K562 (cell line): ENCODE measurements around the gene TSSK2. TPM values are rescaled to one million over a fixed set of nuclear protein-coding genes. Genes with fewer than 3 reads are reported as not detected.

Source experiments
- ATAC-seq: fragments of 200-7000 bp; cut with Tn5 transposase; 3 replicates; pipeline ENCODE4 v1.9.1; 2020; ENCODE audit warnings: moderate library complexity
- BruUV-seq: library from RNA; stranded (reverse); fragments of 400-500 nt; replicated peaks from 2 replicates; lab custom pipeline; 2021; lab: Mats Ljungman, UMichigan
- CTCF ChIA-PET: fragments of 300-600 bp; formaldehyde crosslinking; extraction: SDS; loops from one replicate; lab custom pipeline; 2021; ENCODE audit warnings: low intra/inter-chr PET ratio; lab: Yijun Ruan, JAX
- POLR2A ChIA-PET: fragments of 300-600, 350-650 bp; sonication (Branson Sonifier 250); formaldehyde crosslinking; extraction: SDS; loops from one replicate; lab custom pipeline; 2021; ENCODE audit warnings: antibody characterized with exemption, inconsistent platforms; lab: Yijun Ruan, JAX
- DNase-seq, 4 experiments: peaks; one replicate each; pipeline versions ENCODE4 v3.0.0 to v3.0.0-alpha.2; 2011 to 2018; ENCODE audit warnings: low spot score in 3 of 4, mixed read lengths in 3 of 4; ENCODE audit errors: extremely low read depth in 1 of 4
- FAIRE-seq: peaks from 2 replicates; lab custom pipeline; 2011; peaks lifted over from hg19 to GRCh38; lab: Jason Lieb, UNC
- H2AFZ ChIP-seq: 2 replicates; pipeline ENCODE4 v1.6.0; 2011; ENCODE audit warnings: low read depth, low read length, control low read depth, inconsistent platforms
- H3K27ac ChIP-seq: fragments of 200-600 bp; 3 replicates; pipeline ENCODE4 v1.8.0; 2011; ENCODE audit warnings: low read depth, mild to moderate bottlenecking, control low read depth, inconsistent platforms, low read length, moderate library complexity, mixed read lengths; ENCODE audit errors: extremely low read depth
- H3K27me3 ChIP-seq, 2 experiments: fragments of 300-600 bp in 1 of 2; 2 replicates in 1 of 2; 3 replicates in 1 of 2; pipeline versions ENCODE4 v1.6.0 to v1.8.0; 2011; ENCODE audit warnings: inconsistent platforms in 2 of 2, low read length in 2 of 2, mild to moderate bottlenecking in 1 of 2, mixed read lengths in 1 of 2, moderate library complexity in 1 of 2; ENCODE audit not compliant: control insufficient read depth in 2 of 2, insufficient read depth in 2 of 2
- H3K36me3 ChIP-seq: fragments of 300-600 bp; 3 replicates; pipeline ENCODE4 v1.8.0; 2011; ENCODE audit warnings: mild to moderate bottlenecking, low read length, inconsistent platforms; ENCODE audit not compliant: control insufficient read depth, insufficient read depth
- H3K4me1 ChIP-seq, 2 experiments: fragments of 200-600 bp in 1 of 2; replicated peaks in 1 of 2; 2 replicates in 1 of 2; 3 replicates in 1 of 2; pipeline versions ENCODE4 v1.5.1 to v1.8.0; 2011; ENCODE audit warnings: inconsistent platforms in 2 of 2, low read length in 2 of 2, mild to moderate bottlenecking in 1 of 2, mixed read lengths in 1 of 2, moderate library complexity in 1 of 2; ENCODE audit not compliant: control insufficient read depth in 2 of 2, insufficient read depth in 2 of 2
- H3K4me2 ChIP-seq: 2 replicates; pipeline ENCODE4 v1.6.1; 2011; ENCODE audit warnings: low read length, control low read depth, inconsistent platforms, mixed read lengths; ENCODE audit not compliant: insufficient read depth
- H3K4me3 ChIP-seq: fragments of 200-600 bp; sonication (generic), shearing (Covaris generic); 2 replicates; pipeline ENCODE4 v1.5.1; 2016; ENCODE audit warnings: control low read depth, inconsistent platforms
- H3K79me2 ChIP-seq: fragments of 200-600 bp; 3 replicates; pipeline ENCODE4 v1.8.0; 2011; ENCODE audit warnings: low read length, inconsistent platforms; ENCODE audit not compliant: control insufficient read depth, insufficient read depth
- H3K9ac ChIP-seq, 2 experiments: 2 replicates each; pipeline versions ENCODE4 v1.6.0 to v1.6.1; 2011; ENCODE audit warnings: low read depth in 2 of 2, low read length in 2 of 2, control low read depth in 1 of 2, inconsistent platforms in 1 of 2, mild to moderate bottlenecking in 1 of 2, mixed read lengths in 1 of 2; ENCODE audit not compliant: insufficient read depth in 1 of 2
- H3K9me1 ChIP-seq: one replicate; pipeline ENCODE4 v1.6.0; 2011; ENCODE audit warnings: inconsistent platforms, mild to moderate bottlenecking, low read length, moderate library complexity; ENCODE audit not compliant: control insufficient read depth, insufficient read depth
- H3K9me3 ChIP-seq: replicated peaks from 2 replicates; pipeline ENCODE4 v1.5.1; 2011; ENCODE audit warnings: low read depth, low read length, inconsistent platforms; ENCODE audit not compliant: control insufficient read depth, insufficient read depth
- H4K20me1 ChIP-seq: replicated peaks from 2 replicates; pipeline ENCODE4 v1.6.1; 2011; ENCODE audit warnings: low read length, inconsistent platforms, mixed read lengths; ENCODE audit not compliant: control insufficient read depth, insufficient read depth
- BCL6 ChIP-seq: fragments of 250-450 bp; sonication (Bioruptor Pico); IDR thresholded peaks from 2 replicates; pipeline ENCODE4 v1.4.0; 2020
- FIP1L1 ChIP-seq: fragments of 200-400 bp; formaldehyde crosslinking; IDR thresholded peaks from 2 replicates; pipeline ENCODE4 v1.6.1; 2018; ENCODE audit warnings: mild to moderate bottlenecking, low read depth, low read length; ENCODE audit not compliant: poor library complexity, severe bottlenecking
- GATAD2A ChIP-seq: fragments of 450-650 bp; IDR thresholded peaks from 2 replicates; pipeline ENCODE4 v1.6.1; 2017
- HDAC6 ChIP-seq: IDR thresholded peaks from 2 replicates; pipeline ENCODE4 v1.6.1; 2012; ENCODE audit warnings: low read depth, mild to moderate bottlenecking, control low read depth, inconsistent platforms, low read length, moderate library complexity
- HMG20B ChIP-seq: fragments of 250-450 bp; sonication (Bioruptor Pico); IDR thresholded peaks from 2 replicates; pipeline ENCODE4 v1.5.0; 2021; ENCODE audit warnings: mild to moderate bottlenecking
- RBM14 ChIP-seq: fragments of 200-400 bp; formaldehyde crosslinking; IDR thresholded peaks from 2 replicates; pipeline ENCODE4 v1.6.1; 2018; ENCODE audit warnings: low read depth, mild to moderate bottlenecking, low read length, moderate library complexity, borderline replicate concordance; ENCODE audit not compliant: insufficient read depth
- RFX5 ChIP-seq: IDR thresholded peaks from 2 replicates; pipeline ENCODE4 v1.6.1; 2011; ENCODE audit warnings: low read depth, mild to moderate bottlenecking, improper control_type of control experiment, low read length
- SRSF3 ChIP-seq: fragments of 200-400 bp; formaldehyde crosslinking; IDR thresholded peaks from 2 replicates; pipeline ENCODE4 v1.6.1; 2016; ENCODE audit warnings: mild to moderate bottlenecking, low read length, moderate library complexity; ENCODE audit not compliant: insufficient read depth
- WGBS: fragments of 100-300 bp; shearing (Covaris generic); methylation state at CpG from one replicate; pipeline ENCODE4 v1.1.6; 2016; ENCODE audit warnings: low coverage, mixed read lengths; ENCODE audit not compliant: insufficient coverage; ENCODE audit errors: missing lambda C conversion rate; 5-methylcytosine and 5-hydroxymethylcytosine counted together
- in situ Hi-C: fragments of 300-500 bp; cut with MboI; formaldehyde crosslinking; loops from 4 replicates; pipeline ENCODE4 v1.15.0; 2018; ENCODE audit warnings: inconsistent platforms, mixed read lengths
- intact Hi-C: fragments of 100-400 bp; cut with micrococcal nuclease; formaldehyde crosslinking; loops from 2 replicates; pipeline ENCODE4 v1.14.2; 2022
- polyA plus RNA-seq, 8 experiments: library from polyadenylated mRNA; depleted of rRNA in 4 of 8; stranded (reverse) in 5 of 8; unstranded in 3 of 8; fragments of >200 nt; fragmentation: Nextera tagmentation in 2 of 8; fragmentation: Illumina TruSeq in 1 of 8; extraction: Ambion mirVana in 2 of 8; extraction: Trizol in 1 of 8; gene quantifications; 2 replicates each; pipeline versions ENCODE4 v1.2.1 to v1.2.3, GENCODE V29; 2011 to 2014; ENCODE audit warnings: inconsistent platforms in 1 of 8, missing spikeins in 1 of 8
- total RNA-seq, 7 experiments: library from RNA; depleted of rRNA in 6 of 7; stranded (reverse); fragments of >200 nt in 6 of 7; fragmentation: Illumina TruSeq in 2 of 7; extraction: Trizol in 2 of 7; gene quantifications; 2 replicates each; pipeline versions ENCODE4 v1.2.1 to v1.2.3, GENCODE V29; 2011 to 2021; ENCODE audit warnings: low replicate concordance in 1 of 7
- TF ChIP-seq, protein P1 (sequence below): fragments of 250-450 bp; sonication (Bioruptor Pico); IDR thresholded peaks from 2 replicates; pipeline ENCODE4 v1.9.0; 2021; ENCODE audit warnings: mild to moderate bottlenecking, inconsistent platforms
- TF ChIP-seq, protein P2 (sequence below), 2 experiments: IDR thresholded peaks; 2 replicates each; pipeline ENCODE4 v1.6.1; 2011; ENCODE audit warnings: borderline replicate concordance in 1 of 2, control low read depth in 1 of 2, low read depth in 1 of 2, low read length in 1 of 2, mild to moderate bottlenecking in 1 of 2, mixed read lengths in 1 of 2, moderate library complexity in 1 of 2; ENCODE audit not compliant: insufficient read depth in 1 of 2, insufficient read length in 1 of 2, poor library complexity in 1 of 2, severe bottlenecking in 1 of 2; ENCODE audit errors: extremely low read depth in 1 of 2
- TF ChIP-seq, protein P3 (sequence below): fragments of 250-450 bp; sonication (Bioruptor Pico); IDR thresholded peaks from 2 replicates; pipeline ENCODE4 v1.5.0; 2021

The TSSK2 gene
- total and polyA plus RNA-seq, 9 of the 15 experiments (the other 6 are each of a cell fraction or from before 2014, with no cell fraction given), result 0.04 TPM; not detected in 8

DNA sequence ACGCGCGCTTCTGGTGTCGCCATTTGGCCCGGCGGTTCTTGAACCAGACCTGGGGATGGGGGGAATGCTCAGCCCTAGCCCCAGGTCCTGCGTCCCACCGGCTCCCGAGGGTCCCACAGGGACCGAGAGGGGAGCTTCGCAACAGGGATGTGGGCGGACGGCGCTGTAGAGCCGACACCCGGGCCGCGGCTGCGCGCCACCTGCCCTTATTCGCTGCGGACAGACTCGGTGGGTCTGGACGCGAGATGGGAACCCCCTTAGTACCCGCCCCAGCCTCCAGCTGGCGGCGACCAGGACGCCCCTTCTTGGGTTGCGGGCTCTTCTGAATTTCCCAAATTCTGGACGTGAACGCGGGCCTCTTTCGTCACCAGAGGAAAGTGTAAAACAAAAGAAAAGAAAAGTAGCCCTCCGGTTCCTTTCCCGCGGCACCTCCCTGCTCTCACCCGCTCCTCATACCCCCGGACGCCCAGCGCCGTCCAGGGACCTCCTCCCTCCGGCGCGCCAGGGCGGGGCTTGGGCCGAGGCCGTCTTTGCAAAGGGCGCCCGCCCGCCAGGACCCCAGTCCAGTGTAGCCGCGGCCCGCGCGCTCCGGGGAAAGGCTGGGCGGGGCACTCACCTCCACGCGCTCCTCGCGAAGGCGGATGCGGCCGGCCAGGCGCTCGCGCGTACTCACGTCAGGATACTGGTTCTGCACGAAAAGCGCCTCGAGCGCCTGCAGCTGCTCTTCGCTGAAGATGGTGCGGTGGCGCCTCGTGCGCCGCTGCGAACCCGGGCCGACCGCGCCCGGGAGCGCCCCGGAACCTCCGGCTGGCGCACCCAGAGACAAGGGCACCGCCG lies 18.2 kb downstream of the TSSK2 start:
- in situ Hi-C loops, result no loop called here
- ATAC-seq, result no peak
- H3K9ac ChIP-seq, result no peak overlapping the region
- intact Hi-C loops, result no loop called here
- 59% methylated on average over 92 of the region's 92 CpGs for WGBS
- peak in 2 of 4 experiments; percentile 70 to 75 for DNase-seq
- H3K27ac ChIP-seq, result no peak overlapping the region
- H3K4me2 ChIP-seq, result no peak overlapping the region
- no peaks in the 10 kb centered on the region for H3K9me1 ChIP-seq
- H3K9me3 ChIP-seq, result no peaks in the 10 kb centered on the region
- peaks cover 0 to 25% of the 10 kb centered on the region in 2 experiments; a peak in 3 of 5 replicates for H3K4me1 ChIP-seq
- peaks cover 42 to 64% of the 10 kb centered on the region in 2 experiments for H3K27me3 ChIP-seq
- POLR2A ChIA-PET, result interaction anchor here (0.6 to 1.3 kb wide), 4 partner anchors 11 to 330 kb away, joined by 3 read pairs; partner anchors contain the start of gene CDC45
- H3K36me3 ChIP-seq, result no peaks in the 10 kb centered on the region
- TF ChIP-seq, protein P1, sequence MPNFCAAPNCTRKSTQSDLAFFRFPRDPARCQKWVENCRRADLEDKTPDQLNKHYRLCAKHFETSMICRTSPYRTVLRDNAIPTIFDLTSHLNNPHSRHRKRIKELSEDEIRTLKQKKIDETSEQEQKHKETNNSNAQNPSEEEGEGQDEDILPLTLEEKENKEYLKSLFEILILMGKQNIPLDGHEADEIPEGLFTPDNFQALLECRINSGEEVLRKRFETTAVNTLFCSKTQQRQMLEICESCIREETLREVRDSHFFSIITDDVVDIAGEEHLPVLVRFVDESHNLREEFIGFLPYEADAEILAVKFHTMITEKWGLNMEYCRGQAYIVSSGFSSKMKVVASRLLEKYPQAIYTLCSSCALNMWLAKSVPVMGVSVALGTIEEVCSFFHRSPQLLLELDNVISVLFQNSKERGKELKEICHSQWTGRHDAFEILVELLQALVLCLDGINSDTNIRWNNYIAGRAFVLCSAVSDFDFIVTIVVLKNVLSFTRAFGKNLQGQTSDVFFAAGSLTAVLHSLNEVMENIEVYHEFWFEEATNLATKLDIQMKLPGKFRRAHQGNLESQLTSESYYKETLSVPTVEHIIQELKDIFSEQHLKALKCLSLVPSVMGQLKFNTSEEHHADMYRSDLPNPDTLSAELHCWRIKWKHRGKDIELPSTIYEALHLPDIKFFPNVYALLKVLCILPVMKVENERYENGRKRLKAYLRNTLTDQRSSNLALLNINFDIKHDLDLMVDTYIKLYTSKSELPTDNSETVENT, result peak; percentile 72
- TF ChIP-seq RFX5 (no peak), HDAC6 (0 out of 2 replicates have a peak, but pooled peaks have one; percentile 3), HMG20B (CRISPR knock-in tag) (no peak), RBM14 (0 out of 2 replicates have a peak, but pooled peaks have one; percentile 29), BCL6 (CRISPR knock-in tag) (no peak), GATAD2A (no peak), SRSF3 (0 out of 2 replicates have a peak, but pooled peaks have one; percentile 30), FIP1L1 (peak; percentile 39)
- TF ChIP-seq, protein P2, sequence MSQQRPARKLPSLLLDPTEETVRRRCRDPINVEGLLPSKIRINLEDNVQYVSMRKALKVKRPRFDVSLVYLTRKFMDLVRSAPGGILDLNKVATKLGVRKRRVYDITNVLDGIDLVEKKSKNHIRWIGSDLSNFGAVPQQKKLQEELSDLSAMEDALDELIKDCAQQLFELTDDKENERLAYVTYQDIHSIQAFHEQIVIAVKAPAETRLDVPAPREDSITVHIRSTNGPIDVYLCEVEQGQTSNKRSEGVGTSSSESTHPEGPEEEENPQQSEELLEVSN (IDR thresholded peaks at IDR 0.05; ENCODE audit: borderline replicate concordance in 1 of 2, extremely low read depth in 1 of 2, insufficient read depth in 1 of 2, insufficient read length in 1 of 2, low read depth in 1 of 2, low read length in 1 of 2, poor library complexity in 1 of 2, severe bottlenecking in 1 of 2), result peak in 1 of 2 experiments; percentile 8
- TF ChIP-seq, protein P3, sequence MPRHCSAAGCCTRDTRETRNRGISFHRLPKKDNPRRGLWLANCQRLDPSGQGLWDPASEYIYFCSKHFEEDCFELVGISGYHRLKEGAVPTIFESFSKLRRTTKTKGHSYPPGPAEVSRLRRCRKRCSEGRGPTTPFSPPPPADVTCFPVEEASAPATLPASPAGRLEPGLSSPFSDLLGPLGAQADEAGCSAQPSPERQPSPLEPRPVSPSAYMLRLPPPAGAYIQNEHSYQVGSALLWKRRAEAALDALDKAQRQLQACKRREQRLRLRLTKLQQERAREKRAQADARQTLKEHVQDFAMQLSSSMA, result 0 out of 2 replicates have a peak, but pooled peaks have one; percentile 56
- TF ChIP-seq, all 486 proteins: peak for 7
- CTCF ChIA-PET, result interaction anchor here (1.7 kb wide), 1 partner anchor 481 kb away, joined by 4 read pairs; no protein-coding TSS in a partner anchor
- FAIRE-seq, result no peak
- 0 out of 2 replicates have a peak, but pooled peaks cover 3% of the 10 kb centered on the region for H4K20me1 ChIP-seq
- peaks cover 2% of the 10 kb centered on the region for H3K79me2 ChIP-seq
- no peak overlapping the region for H2AFZ ChIP-seq
- no TSS peak for BruUV-seq
- H3K4me3 ChIP-seq, result no peak overlapping the region
